DOHH2 (cell line): ENCODE measurements around the gene MVB12B.

Experiments used
- CTCF ChIP-seq: fragments of 200-600 bp; sonication (generic); IDR thresholded peaks from one replicate; pipeline ENCODE4 v1.5.1; 2014; ENCODE audit warnings: antibody characterized with exemption, mild to moderate bottlenecking, low read depth, low read length; ENCODE audit not compliant: poor library complexity, severe bottlenecking
- EZH2phosphoT487 ChIP-seq: fragments of 200-600 bp; sonication (generic); IDR thresholded peaks from 2 replicates; pipeline ENCODE4 v1.6.1; 2017; ENCODE audit warnings: borderline replicate concordance, mild to moderate bottlenecking, antibody characterized with exemption, low read length, moderate library complexity, mixed read lengths

- TF ChIP-seq CTCF (no peak), EZH2phosphoT487 (no peak)
Measured at GRCh38 chr9:126436545-126437267, 110.1 kb downstream of the MVB12B start.
